ENCODE data around the gene ARL4A. TPM values are rescaled to one million over a fixed set of nuclear protein-coding genes. Genes with fewer than 3 reads are reported as not detected.
"Not testable (repeated sequence)": the region's sequence is repeated elsewhere in the genome, so short reads cannot be mapped to it uniquely, and the experiment has no call there.

ARL4A gene
- total RNA-seq, 4 donors from 2014 or later, result 27.4 to 44.1 (median 34.2) TPM

- Histone ChIP-seq H3K27me3 (no peaks in the 10 kb centered on the region), H3K9me3 (no peaks in the 10 kb centered on the region), H3K27ac (no peak overlapping the region), H3K4me3 (no peak overlapping the region), H3K36me3 (no peaks in the 10 kb centered on the region), H3K4me1 (no peaks in the 10 kb centered on the region)
- DNase-seq (ENCODE audit: low spot score in 2 of 2), result no peak
- 56 to 69% methylated on average over 2 of the region's 2 CpGs for WGBS, 2 donors
- TF ChIP-seq POLR2A (IDR thresholded peaks at IDR 0.05) (no peak), EP300 (IDR thresholded peaks at IDR 0.05) (no peak)
- TF ChIP-seq, protein P1, sequence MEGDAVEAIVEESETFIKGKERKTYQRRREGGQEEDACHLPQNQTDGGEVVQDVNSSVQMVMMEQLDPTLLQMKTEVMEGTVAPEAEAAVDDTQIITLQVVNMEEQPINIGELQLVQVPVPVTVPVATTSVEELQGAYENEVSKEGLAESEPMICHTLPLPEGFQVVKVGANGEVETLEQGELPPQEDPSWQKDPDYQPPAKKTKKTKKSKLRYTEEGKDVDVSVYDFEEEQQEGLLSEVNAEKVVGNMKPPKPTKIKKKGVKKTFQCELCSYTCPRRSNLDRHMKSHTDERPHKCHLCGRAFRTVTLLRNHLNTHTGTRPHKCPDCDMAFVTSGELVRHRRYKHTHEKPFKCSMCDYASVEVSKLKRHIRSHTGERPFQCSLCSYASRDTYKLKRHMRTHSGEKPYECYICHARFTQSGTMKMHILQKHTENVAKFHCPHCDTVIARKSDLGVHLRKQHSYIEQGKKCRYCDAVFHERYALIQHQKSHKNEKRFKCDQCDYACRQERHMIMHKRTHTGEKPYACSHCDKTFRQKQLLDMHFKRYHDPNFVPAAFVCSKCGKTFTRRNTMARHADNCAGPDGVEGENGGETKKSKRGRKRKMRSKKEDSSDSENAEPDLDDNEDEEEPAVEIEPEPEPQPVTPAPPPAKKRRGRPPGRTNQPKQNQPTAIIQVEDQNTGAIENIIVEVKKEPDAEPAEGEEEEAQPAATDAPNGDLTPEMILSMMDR (IDR thresholded peaks at IDR 0.05), result no peak
Observed at GRCh38 chr7:12653518-12653917, 33.9 kb upstream of the ARL4A start.

DNA sequence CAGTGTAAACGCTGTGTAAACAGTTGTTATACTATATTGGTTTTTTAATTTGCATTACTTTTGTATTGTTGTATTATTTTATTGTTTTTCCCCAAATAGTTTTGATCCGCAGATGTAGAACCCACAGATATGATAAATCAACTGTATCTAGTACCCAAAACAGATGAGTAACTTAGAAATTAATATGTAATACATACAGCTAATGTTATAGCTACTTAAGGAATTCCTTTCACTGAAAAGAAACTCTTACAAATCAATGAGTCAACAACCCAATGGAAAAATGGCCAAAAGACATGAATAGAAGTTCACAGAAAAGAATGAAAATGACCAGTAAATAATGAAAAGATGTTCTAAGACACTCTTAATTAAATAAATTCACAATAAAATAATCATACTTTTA lies 32.3 kb upstream of the ARL4A start:
- no peak for DNase-seq (ENCODE audit: low spot score in 2 of 2)
- TF ChIP-seq EP300 (IDR thresholded peaks at IDR 0.05) (no peak), POLR2A (IDR thresholded peaks at IDR 0.05) (no peak)
- TF ChIP-seq, protein P1 (IDR thresholded peaks at IDR 0.05), result no peak
- Histone ChIP-seq H3K9me3 (no peaks in the 10 kb centered on the region), H3K27me3 (no peaks in the 10 kb centered on the region), H3K4me3 (no peak overlapping the region), H3K4me1 (no peaks in the 10 kb centered on the region), H3K27ac (no peak overlapping the region), H3K36me3 (no peaks in the 10 kb centered on the region)
- 91% methylated on average over 2 of the region's 2 CpGs for WGBS, 2 donors

- WGBS, 2 donors, result 78 to 81% methylated on average over 8 of the region's 8 CpGs
- H3K4me1 ChIP-seq; H3K27me3 ChIP-seq; H3K4me3 ChIP-seq; H3K9me3 ChIP-seq; H3K36me3 ChIP-seq; H3K27ac ChIP-seq; DNase-seq (ENCODE audit: low spot score in 2 of 2): not testable (repeated sequence)
Observed at GRCh38 chr7:12660423-12660822, 27.0 kb upstream of the ARL4A start.

DNA sequence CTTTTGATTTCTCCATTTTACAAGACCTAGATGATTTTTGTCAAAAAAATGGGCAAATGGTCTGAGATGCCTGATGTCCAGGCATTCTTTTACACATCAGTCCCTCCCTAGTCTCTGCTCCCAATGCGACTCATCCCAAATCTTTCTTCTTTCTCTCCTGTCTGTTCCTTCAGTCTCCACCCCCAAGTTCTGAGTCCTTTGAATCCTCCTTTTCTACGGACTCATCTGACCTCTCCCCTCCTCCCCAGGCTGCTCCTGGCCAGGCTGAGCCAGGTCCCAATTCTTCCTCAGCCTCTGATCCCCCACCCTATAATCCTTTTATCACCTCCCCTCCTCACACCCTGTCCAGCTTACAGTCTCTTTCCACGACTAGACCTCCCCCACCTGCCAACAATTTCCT lies 26.4 kb upstream of the ARL4A start:
- H3K4me3 ChIP-seq; DNase-seq (ENCODE audit: low spot score in 2 of 2); H3K27me3 ChIP-seq; H3K36me3 ChIP-seq; H3K27ac ChIP-seq; H3K4me1 ChIP-seq; H3K9me3 ChIP-seq: not testable (repeated sequence)
- WGBS, 2 donors, result 67 to 78% methylated on average over 3 of the region's 3 CpGs

- TF ChIP-seq, protein P1 (IDR thresholded peaks at IDR 0.05), result no peak
- TF ChIP-seq POLR2A (IDR thresholded peaks at IDR 0.05) (no peak), EP300 (IDR thresholded peaks at IDR 0.05) (no peak)
- no peak overlapping the region for H3K27ac ChIP-seq
- no peaks in the 10 kb centered on the region for H3K9me3 ChIP-seq
- no peak overlapping the region for H3K4me3 ChIP-seq
- DNase-seq (ENCODE audit: low spot score in 2 of 2), result no peak
- 86 to 88% methylated on average over 6 of the region's 6 CpGs for WGBS, 2 donors
- no peaks in the 10 kb centered on the region for H3K36me3 ChIP-seq
- no peaks in the 10 kb centered on the region for H3K27me3 ChIP-seq
- H3K4me1 ChIP-seq, result no peaks in the 10 kb centered on the region
Observed at GRCh38 chr7:12661581-12661980, 25.9 kb upstream of the ARL4A start.

DNA sequence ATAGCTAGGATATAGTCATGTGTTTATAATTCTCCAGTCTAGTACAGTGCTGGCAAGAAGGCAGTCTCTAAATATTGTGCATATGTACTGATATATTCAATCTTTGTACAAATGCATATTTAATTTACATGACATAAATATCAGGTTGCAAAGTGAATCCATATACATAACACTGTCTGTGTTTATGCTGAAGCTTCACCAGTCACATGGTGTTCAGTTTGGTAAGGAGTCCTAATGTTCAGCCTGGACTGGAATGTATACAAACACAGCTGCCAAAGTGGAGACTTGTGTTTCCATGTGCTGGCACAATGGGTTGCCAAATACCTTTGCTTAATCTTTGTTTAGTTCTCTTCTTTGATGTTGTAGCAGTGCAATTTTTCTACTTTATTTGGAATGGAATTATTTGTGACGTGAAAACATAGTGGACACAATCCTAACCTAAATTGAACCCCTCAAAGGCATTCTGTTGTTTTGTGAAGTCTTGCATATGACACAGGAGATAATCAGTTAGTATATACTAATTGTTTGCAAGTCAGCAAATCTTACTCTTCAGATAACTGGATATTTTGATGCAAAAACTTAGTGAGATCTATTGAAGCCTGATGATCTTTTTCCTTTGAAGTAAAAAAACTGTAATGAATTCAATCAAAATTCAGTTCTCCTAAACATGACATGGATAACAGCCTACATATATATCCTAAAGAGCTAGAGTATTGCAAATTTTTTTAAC lies 17.3 kb upstream of the ARL4A start:
- TF ChIP-seq EP300 (IDR thresholded peaks at IDR 0.05) (no peak), POLR2A (IDR thresholded peaks at IDR 0.05) (no peak)
- TF ChIP-seq, protein P1 (IDR thresholded peaks at IDR 0.05), result no peak
- no peaks in the 10 kb centered on the region for H3K9me3 ChIP-seq
- no peaks in the 10 kb centered on the region for H3K27me3 ChIP-seq
- no peak for DNase-seq (ENCODE audit: low spot score in 2 of 2)
- no peak overlapping the region for H3K4me3 ChIP-seq
- 53 to 55% methylated on average over 1 of the region's 1 CpG for whole genome bisulfite sequencing, 2 donors
- no peaks in the 10 kb centered on the region for H3K4me1 ChIP-seq
- H3K27ac ChIP-seq, result no peak overlapping the region
- H3K36me3 ChIP-seq, result no peaks in the 10 kb centered on the region
